NCI-H187 treated with DMSO at 0.1 percent for 48 hours (cell line): ENCODE results near the gene CLC.
"Not testable (repeated sequence)": the region's sequence is repeated elsewhere in the genome, so short reads cannot be mapped to it uniquely, and the experiment has no call there.

Source experiments
- DNase-seq: peaks from one replicate; lab custom pipeline; 2025; lab: John Stamatoyannopoulos, UW

CLC gene

GRCh38 chr19:39737891-39738290, at the start of gene CLC:
Gene CLC, minus strand, starts transcription at chr19:39738029. Its CDS starts 77 bp downstream, at chr19:39737952.
- no peak for DNase-seq

- no peak for DNase-seq
Measured at GRCh38 chr19:39780894-39781293, 43.1 kb upstream of the CLC start.

- no peak for DNase-seq
Measured at GRCh38 chr19:39778763-39779162, 40.9 kb upstream of the CLC start, which contains the start of gene LEUTX. Gene LEUTX, plus strand, starts transcription at chr19:39778854. Its CDS starts 67 bp downstream, at chr19:39778921.

DNA sequence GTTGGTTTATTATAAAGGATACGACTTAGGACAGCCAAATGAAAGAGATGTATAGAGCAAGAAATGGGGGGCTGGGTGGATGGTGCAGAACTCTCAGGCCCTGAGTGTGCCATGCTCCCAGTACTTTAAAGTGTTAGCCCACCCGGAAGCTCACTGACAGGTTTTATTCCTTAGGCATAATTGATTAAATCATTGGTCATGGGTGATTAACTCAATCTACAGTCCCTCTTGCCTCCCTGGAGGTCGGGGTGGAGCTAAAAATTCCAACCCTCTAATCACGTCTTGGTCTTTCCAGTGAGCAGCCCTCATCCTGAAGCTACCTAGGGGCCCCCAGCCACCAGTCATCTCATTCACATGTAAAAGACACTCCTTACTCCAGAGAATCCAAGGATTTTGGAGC, 31.0 kb upstream of the CLC start:
- DNase-seq: no peak

DNA sequence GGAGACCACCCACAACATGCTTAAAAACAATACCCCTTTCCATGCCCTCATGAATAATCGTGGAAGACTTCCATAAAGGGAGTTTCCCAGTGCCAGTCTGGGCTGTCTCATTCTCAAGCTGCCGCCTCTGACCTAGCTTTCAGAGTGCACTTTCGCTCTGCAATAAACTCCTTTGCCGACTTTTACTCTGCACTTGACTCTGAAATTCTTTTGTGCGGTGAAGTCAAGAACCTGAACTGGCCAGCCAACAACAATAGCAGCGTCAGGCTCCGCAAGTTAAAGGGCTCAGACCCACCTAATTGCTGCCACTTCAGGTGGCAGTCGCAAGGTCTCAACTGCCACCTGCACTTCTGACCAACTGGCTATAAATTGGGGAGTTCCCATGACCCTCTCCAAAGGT, 30.5 kb upstream of the CLC start:
- no peak for DNase-seq

DNA sequence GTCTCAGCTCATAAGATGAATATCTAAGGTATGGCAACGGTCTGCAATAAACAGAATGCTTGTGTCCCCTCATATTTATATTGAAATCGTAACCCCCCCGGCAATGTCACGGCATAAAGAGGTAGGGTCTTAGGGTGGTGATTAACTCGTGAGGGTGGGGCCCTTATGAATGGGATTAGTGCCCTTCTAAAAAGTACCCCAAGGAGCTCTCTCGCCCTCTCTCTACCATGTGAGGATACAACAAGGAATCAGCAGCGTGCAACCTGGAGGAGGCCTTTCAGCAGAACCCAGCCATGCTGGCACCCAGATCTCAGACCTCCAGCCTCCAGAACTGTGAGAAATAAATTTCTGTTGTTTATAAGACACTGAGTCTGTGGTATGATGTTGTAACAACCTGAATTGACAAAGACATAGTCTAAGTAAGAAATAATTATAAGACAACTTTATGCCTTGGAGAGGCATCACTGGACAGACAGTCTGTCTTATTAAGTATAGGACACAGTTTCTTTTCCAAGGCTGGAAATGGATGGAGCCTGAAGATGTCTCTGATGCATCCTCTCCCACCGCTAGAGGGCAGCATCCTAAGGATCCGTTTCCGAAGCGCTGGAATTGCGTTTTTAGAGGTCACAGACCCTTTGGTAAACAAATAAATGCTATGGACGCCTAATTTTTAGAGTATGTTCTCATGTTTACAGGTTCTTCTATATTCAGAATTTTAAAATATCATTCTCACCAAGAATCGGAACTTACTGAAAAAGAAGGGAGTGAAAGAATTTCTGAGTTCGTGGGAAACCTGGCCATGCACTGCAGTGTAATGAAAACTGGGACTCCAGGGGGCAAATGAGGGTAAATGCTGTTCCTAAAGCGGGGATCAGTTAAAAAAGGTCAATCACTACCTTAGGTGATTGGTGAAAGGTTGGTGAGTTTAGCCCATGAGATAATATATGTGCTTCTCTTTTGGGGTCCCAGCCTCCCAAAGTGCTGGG, 27.6 kb upstream of the CLC start:
- DNase-seq: no peak

GRCh38 chr19:39761851-39762250, 24.0 kb upstream of the CLC start:
- not testable (repeated sequence) for DNase-seq

DNA sequence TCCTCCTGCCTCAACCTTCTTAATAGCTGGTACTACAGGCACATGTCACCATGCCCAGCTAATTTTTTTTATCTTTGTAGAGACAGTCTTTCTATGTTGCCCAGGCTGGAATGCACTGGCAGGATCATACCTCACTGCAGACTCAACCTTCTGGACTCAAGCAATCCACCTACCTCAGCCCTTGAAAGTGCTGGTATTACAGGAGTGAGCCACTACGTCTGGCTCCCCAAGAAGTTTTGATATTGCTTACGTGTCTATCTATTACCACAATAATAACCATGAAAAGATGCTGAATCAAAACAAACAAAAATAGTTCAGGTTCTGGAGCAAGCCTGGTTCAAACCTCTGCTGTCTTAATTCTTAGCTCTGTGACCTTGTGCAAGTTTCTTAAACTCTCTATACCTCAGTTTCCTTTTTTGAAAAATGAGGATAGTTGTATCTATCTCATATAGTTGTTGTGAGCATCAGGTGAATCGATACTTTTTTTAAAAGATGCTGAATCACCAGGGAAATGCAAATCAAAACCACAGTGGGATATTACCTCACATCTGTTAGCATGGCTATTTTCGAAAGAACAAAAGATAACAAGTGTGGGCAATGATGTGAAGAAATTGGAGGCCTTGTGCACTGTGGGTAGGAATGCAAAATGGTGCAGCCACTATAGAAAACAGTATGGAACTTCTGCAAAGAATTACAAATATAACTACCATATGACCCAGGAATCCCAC, 21.8 kb upstream of the CLC start:
- no peak for DNase-seq

DNA sequence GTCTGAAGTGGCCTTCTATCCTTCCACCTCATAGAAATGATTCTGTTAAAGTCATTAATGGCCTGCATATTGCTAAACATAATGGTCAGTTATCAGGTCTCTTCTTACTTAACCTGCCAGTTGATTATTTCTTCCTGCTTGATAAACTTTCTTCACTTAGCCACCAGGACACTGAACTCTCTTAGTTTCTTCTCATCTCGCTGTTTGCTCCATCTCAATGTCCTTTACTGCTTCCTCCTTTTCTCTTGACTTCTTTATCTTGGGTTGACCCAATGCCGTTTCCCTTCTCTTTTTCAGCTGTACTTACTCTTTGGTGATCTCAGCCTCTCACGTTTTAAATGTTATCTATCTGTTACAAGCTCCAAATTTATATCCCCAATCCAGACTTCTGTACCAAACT, 17.1 kb upstream of the CLC start:
- DNase-seq: no peak

GRCh38 chr19:39754544-39754943, 16.7 kb upstream of the CLC start:
- DNase-seq: no peak

DNA sequence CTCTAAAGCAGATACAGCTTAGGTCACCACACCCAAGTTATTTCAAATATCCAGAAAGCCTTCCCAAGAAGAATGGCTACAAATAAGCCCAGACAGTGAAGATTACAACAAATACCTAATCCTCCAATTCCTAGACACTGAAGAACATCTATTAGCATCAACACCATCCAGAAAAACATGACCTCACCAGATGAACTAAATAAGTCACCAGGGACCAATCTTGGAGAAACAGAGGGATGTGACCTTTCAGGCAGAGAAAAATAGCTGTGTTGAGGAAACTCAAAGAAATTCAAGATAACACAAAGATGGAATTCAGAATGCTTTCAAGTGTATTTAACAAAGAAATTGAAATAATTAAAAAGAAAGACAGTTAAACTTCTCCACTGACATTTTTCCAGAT, 15.0 kb upstream of the CLC start:
- no peak for DNase-seq

DNA sequence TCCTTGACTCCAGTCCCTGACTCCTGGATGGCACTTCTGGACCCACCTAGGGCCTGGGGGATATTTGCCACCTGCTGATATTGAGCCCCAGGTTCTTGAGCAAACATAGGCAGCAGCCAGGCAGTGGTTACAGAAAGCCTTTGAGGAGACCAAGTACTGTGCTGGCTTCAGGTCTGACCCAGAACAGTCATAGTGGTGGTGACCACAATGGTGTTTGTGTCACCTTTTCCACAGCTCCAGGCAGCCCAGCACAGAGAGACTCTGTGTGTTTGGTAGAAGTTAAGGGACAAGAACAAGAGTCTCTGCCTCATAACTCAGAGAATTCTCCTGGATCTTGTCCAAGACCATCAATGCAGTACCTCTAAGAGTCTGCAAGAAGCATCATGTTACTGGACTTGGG, 14.6 kb upstream of the CLC start:
- no peak for DNase-seq

- DNase-seq: no peak
Measured at GRCh38 chr19:39749981-39750380, 12.2 kb upstream of the CLC start.

DNA sequence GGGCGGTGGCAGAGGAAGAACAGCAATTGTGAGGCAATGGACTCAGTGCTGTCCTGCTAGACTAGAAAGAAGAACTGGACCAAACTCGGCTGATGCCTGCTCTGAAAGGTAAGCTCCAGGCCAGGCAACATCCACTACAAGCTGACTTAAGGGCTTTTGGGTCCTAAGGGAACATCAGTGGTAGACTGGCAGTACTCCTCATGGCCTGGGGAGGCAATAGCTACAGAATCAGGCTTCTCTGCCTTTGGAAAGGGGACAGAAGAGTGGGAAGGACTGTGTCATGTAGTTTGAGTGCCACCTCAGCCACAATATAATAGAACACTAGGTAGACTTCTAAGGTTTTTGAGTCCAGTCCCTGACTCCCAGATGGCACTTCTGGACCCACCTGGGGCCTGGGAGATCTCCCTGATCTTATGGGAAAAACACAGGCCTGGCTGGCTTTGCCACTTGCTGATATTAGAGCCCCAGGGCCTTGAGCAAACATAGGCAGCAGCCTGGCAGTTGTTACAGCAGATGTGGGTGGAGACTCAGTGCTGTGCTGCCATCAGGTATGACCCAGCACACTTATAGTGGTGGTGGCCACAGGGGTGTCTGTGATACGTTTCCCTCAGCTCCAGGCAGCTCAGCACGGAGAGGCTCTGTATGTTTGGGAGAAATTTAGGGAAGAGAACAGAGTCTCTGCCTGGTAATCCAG, 9.2 kb upstream of the CLC start:
- no peak for DNase-seq

- no peak for DNase-seq
Measured at GRCh38 chr19:39745643-39746042, 7.8 kb upstream of the CLC start.

DNA sequence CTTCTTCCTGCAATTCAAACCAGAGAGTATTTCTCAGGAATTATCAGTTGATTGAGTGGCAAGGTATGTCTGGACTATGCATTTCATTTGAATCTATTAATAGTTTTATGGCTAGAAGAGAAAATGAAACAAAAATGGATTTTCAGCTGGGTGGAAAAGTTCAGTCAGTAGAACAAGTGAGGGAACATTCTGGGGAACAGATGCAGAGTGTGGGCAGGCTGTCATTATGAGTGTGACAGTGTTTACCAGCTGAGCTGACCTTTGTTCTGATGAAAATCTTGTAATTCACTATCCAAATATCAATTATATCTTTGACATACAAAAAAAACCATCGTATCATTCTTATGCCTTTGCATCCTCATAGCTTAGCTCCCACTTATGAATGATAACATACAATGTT, 2.6 kb upstream of the CLC start:
- DNase-seq: no peak

- DNase-seq: no peak
Measured at GRCh38 chr19:39738814-39739213, 985 bp upstream of the CLC start.

DNA sequence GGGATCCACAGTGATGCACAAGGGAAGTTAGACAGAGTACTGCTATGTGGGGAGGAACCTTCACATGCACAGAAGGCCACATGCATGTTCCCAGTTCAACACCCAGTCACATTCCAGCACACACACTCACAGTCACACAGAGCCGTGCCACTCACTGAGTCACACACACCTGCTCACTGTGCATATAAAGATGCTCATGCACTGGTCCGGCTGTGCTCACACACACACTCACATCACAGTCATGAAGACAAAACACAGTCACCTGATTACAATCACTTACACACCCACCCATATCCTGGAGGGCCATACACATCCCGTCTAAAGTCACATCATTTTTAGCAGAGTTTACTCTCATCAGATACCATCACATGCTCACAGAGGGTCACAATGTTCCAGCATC, 478 bp downstream of the CLC start:
- no peak for DNase-seq

DNA sequence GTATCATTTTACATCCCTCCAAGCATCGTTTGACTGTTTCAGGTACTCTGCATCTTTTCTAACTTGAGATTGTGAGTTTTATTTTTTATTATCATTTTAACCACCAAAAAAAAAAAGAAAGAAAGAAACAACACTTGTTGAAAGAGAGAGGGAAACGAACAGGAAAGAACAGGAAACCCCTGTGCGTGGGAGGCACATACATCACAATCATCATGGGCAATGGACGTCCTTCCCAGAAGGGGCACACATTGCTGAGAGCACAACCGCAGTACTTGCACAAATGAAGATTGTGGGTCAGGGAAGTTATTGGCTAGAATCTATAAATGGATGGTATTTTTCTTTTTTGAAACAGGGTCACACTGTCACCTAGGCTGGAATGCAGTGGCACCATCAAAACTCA, 1.7 kb downstream of the CLC start:
- no peak for DNase-seq

DNA sequence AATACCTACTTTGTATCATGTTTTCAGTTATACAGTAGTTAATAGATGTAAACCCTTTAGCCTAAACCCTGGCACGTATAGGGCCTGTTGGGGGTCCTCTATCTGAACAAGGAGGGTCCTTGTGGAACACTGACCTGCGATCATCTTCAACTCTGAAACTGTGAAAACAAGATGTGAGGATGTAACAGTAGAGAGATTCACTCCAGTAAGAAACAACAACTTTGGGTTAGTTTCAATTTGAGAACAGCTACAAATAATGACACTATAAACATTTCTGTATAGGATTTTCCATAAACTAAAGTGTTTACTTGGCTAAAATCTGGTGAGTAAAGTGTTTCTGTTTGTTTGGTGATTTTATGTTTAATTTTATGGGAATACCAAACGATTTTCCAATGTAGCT, 2.1 kb downstream of the CLC start:
- no peak for DNase-seq

DNA sequence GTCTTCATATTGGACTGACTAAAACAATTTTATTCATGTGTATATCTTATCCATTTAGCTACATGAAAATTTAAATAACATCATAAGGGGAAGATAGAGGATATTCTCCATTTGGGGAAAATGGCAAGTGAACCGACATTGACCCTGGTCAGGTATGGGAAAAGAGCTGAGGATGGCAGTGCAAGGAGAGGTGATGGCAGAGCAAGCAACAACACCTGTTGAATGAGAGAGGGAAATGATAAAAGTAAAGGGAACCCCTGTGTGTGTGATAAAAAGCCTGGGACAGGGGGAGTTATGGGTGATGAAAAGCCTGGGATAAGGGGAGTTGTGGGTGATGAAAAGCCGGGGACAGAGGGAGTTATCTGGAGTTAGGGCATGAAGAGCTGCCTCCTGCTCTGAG, 4.0 kb downstream of the CLC start:
- no peak for DNase-seq

- no peak for DNase-seq
Measured at GRCh38 chr19:39731685-39732084, 6.1 kb downstream of the CLC start.

- DNase-seq: no peak
Measured at GRCh38 chr19:39729594-39729993, 8.2 kb downstream of the CLC start.
